ENCODE data around the gene MASP1.
"Not testable (repeated sequence)": the region's sequence is repeated elsewhere in the genome, so short reads cannot be mapped to it uniquely, and the experiment has no call there.

The MASP1 gene

DNA sequence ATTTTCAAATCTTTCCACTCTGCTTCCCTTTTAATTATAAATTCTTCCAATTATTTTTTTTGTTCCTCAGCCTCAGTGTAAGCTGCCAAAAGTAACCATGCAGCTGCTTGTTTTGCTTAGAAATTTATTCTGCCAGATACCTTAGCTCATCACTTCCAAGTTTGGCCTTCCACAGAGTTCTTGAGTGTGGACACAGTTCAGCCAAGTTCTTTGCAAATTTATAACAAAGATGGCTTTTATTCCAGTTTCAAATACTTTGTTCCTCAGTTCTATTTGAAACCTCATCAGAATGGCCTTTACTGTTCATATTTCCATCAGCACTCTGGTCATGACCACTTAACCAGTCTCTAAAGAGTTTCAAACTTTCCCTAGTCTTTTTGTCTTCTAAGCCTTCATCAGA, 83.9 kb downstream of the MASP1 start:
- Histone ChIP-seq H3K4me3 (ENCODE audit: insufficient read depth in 1 of 2, low read depth in 1 of 2, low read length in 2 of 2) (no peak overlapping the region), H3K4ac (ENCODE audit: low read depth in 1 of 2, low read length in 2 of 2) (no peak overlapping the region), H2AFZ (ENCODE audit: low read depth, low read length) (no peak overlapping the region), H3K18ac (ENCODE audit: low read depth in 1 of 2, low read length in 2 of 2) (no peak overlapping the region), H2BK15ac (ENCODE audit: low read depth, poor library complexity, severe bottlenecking) (no peak overlapping the region), H3K14ac (ENCODE audit: low read length in 2 of 2) (no peak overlapping the region), H2AK5ac (ENCODE audit: low read length, severe bottlenecking) (no peak overlapping the region), H3K36me3 (ENCODE audit: control insufficient read depth in 1 of 2, insufficient read depth in 2 of 2, low read depth in 1 of 2, low read length in 2 of 2) (no peaks in the 10 kb centered on the region), H3K9ac (ENCODE audit: low read length) (no peak overlapping the region), H3K4me1 (ENCODE audit: control insufficient read depth, insufficient read depth, low read depth, low read length) (no peaks in the 10 kb centered on the region), H2BK5ac (ENCODE audit: low read depth, low read length, poor library complexity, severe bottlenecking) (no peak overlapping the region), H3K9me3 (ENCODE audit: control insufficient read depth, low read length) (no peaks in the 10 kb centered on the region), H3K79me1 (replicated peaks; ENCODE audit: low read length, poor library complexity, severe bottlenecking) (no peaks in the 10 kb centered on the region), H2BK12ac (ENCODE audit: low read length in 2 of 2) (no peak overlapping the region), H4K91ac (ENCODE audit: low read length) (no peak overlapping the region), H3K27me3 (ENCODE audit: control insufficient read depth in 1 of 2, insufficient read depth in 1 of 2, low read length in 2 of 2) (peaks cover 8 to 12% of the 10 kb centered on the region in 2 experiments), H2BK120ac (ENCODE audit: low read depth, low read length) (no peak overlapping the region), H3K4me2 (ENCODE audit: low read length, poor library complexity, severe bottlenecking) (no peak overlapping the region), H4K8ac (ENCODE audit: low read length) (no peak overlapping the region), H3K23ac (ENCODE audit: low read length in 2 of 2) (no peak overlapping the region), H3K27ac (ENCODE audit: low read length, poor library complexity, severe bottlenecking) (no peak overlapping the region)
- DNase-seq = no peak

DNA sequence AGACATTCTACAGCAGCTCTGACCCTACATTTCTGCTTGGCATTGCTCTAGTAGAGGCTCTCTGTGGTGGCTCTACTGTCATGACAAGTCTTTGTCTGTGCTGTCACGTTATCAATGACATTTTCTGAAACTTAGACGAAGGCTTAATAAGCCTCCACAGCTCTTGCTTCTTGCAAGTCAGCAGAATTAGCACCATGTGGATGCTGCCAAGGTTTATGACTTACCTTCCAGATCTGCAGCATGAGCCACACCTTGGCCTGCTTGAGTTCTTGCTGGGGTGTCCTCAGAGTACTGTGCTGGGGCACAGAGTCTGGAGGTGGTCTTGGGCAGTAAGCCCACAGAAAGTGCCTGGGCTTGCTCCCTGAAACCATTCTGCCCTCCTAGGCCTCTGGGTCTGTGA, 84.5 kb downstream of the MASP1 start:
- DNase-seq = no peak
- Histone ChIP-seq H2BK12ac (ENCODE audit: low read length in 2 of 2) (no peak overlapping the region), H4K91ac (ENCODE audit: low read length) (no peak overlapping the region), H3K9me3 (ENCODE audit: control insufficient read depth, low read length) (no peaks in the 10 kb centered on the region), H2AFZ (ENCODE audit: low read depth, low read length) (no peak overlapping the region), H3K27me3 (ENCODE audit: control insufficient read depth in 1 of 2, insufficient read depth in 1 of 2, low read length in 2 of 2) (peaks cover 11 to 18% of the 10 kb centered on the region in 2 experiments), H4K8ac (ENCODE audit: low read length) (no peak overlapping the region), H3K4me3 (ENCODE audit: insufficient read depth in 1 of 2, low read depth in 1 of 2, low read length in 2 of 2) (no peak overlapping the region), H3K79me1 (replicated peaks; ENCODE audit: low read length, poor library complexity, severe bottlenecking) (no peaks in the 10 kb centered on the region), H2BK120ac (ENCODE audit: low read depth, low read length) (no peak overlapping the region), H2BK5ac (ENCODE audit: low read depth, low read length, poor library complexity, severe bottlenecking) (no peak overlapping the region), H3K23ac (ENCODE audit: low read length in 2 of 2) (no peak overlapping the region), H3K4me1 (ENCODE audit: control insufficient read depth, insufficient read depth, low read depth, low read length) (no peaks in the 10 kb centered on the region), H3K9ac (ENCODE audit: low read length) (no peak overlapping the region), H3K27ac (ENCODE audit: low read length, poor library complexity, severe bottlenecking) (no peak overlapping the region), H3K36me3 (ENCODE audit: control insufficient read depth in 1 of 2, insufficient read depth in 2 of 2, low read depth in 1 of 2, low read length in 2 of 2) (no peaks in the 10 kb centered on the region), H2AK5ac (ENCODE audit: low read length, severe bottlenecking) (no peak overlapping the region), H3K4ac (ENCODE audit: low read depth in 1 of 2, low read length in 2 of 2) (no peak overlapping the region), H3K18ac (ENCODE audit: low read depth in 1 of 2, low read length in 2 of 2) (no peak overlapping the region), H3K4me2 (ENCODE audit: low read length, poor library complexity, severe bottlenecking) (no peak overlapping the region), H2BK15ac (ENCODE audit: low read depth, poor library complexity, severe bottlenecking) (no peak overlapping the region), H3K14ac (ENCODE audit: low read length in 2 of 2) (no peak overlapping the region)
- WGBS = 80% methylated on average over 2 of the region's 2 CpGs

DNA sequence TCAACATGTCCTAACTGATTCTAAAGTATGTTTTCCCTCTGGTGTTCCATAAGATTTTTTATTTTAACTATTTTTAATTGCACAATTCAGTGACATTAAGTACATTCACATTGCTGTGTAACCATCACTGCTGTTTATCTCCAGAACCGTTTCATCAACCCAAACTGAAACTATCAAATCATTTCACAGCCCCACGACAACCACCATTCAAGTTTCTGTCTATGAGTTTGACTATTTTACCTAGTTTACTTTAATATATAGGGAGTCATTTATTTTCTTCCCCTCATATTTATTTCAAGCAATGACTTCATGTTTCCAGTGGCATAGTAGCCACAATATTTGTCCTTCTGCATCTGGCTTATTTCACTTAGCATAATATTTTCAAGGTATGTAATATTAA, 85.9 kb downstream of the MASP1 start:
- no peak overlapping the region for H2BK12ac ChIP-seq (ENCODE audit: low read length in 2 of 2)
- H2AK5ac ChIP-seq (ENCODE audit: low read length, severe bottlenecking) = no peak overlapping the region
- H2BK15ac ChIP-seq (ENCODE audit: low read depth, poor library complexity, severe bottlenecking) = no peak overlapping the region
- H3K4me3 ChIP-seq (ENCODE audit: insufficient read depth in 1 of 2, low read depth in 1 of 2, low read length in 2 of 2) = no peak overlapping the region
- no peak overlapping the region for H3K27ac ChIP-seq (ENCODE audit: low read length, poor library complexity, severe bottlenecking)
- no peaks in the 10 kb centered on the region for H3K9me3 ChIP-seq (ENCODE audit: control insufficient read depth, low read length)
- H3K79me1 ChIP-seq (replicated peaks; ENCODE audit: low read length, poor library complexity, severe bottlenecking) = no peaks in the 10 kb centered on the region
- H3K14ac ChIP-seq (ENCODE audit: low read length in 2 of 2) = no peak overlapping the region
- H3K27me3 ChIP-seq (ENCODE audit: control insufficient read depth in 1 of 2, insufficient read depth in 1 of 2, low read length in 2 of 2) = peaks cover 22 to 28% of the 10 kb centered on the region in 2 experiments
- DNase-seq = no peak
- H4K8ac ChIP-seq (ENCODE audit: low read length) = no peak overlapping the region
- H3K4ac ChIP-seq (ENCODE audit: low read depth in 1 of 2, low read length in 2 of 2) = no peak overlapping the region
- H3K4me1 ChIP-seq (ENCODE audit: control insufficient read depth, insufficient read depth, low read depth, low read length) = no peaks in the 10 kb centered on the region
- no peak overlapping the region for H2BK120ac ChIP-seq (ENCODE audit: low read depth, low read length)
- H3K4me2 ChIP-seq (ENCODE audit: low read length, poor library complexity, severe bottlenecking) = no peak overlapping the region
- no peak overlapping the region for H3K18ac ChIP-seq (ENCODE audit: low read depth in 1 of 2, low read length in 2 of 2)
- no peaks in the 10 kb centered on the region for H3K36me3 ChIP-seq (ENCODE audit: control insufficient read depth in 1 of 2, insufficient read depth in 2 of 2, low read depth in 1 of 2, low read length in 2 of 2)
- WGBS = no CpG with 5 or more reads among the region's 2 CpGs
- H3K23ac ChIP-seq (ENCODE audit: low read length in 2 of 2) = no peak overlapping the region
- no peak overlapping the region for H2AFZ ChIP-seq (ENCODE audit: low read depth, low read length)
- no peak overlapping the region for H3K9ac ChIP-seq (ENCODE audit: low read length)
- H4K91ac ChIP-seq (ENCODE audit: low read length) = no peak overlapping the region
- no peak overlapping the region for H2BK5ac ChIP-seq (ENCODE audit: low read depth, low read length, poor library complexity, severe bottlenecking)

- WGBS = 95% methylated on average over 43 of the region's 44 CpGs
- not testable (repeated sequence) for H2AFZ ChIP-seq (ENCODE audit: low read depth, low read length); H3K4me1 ChIP-seq (ENCODE audit: control insufficient read depth, insufficient read depth, low read depth, low read length); H2BK5ac ChIP-seq (ENCODE audit: low read depth, low read length, poor library complexity, severe bottlenecking); H3K4ac ChIP-seq (ENCODE audit: low read depth in 1 of 2, low read length in 2 of 2); H3K36me3 ChIP-seq (ENCODE audit: control insufficient read depth in 1 of 2, insufficient read depth in 2 of 2, low read depth in 1 of 2, low read length in 2 of 2); H2BK15ac ChIP-seq (ENCODE audit: low read depth, poor library complexity, severe bottlenecking); H4K91ac ChIP-seq (ENCODE audit: low read length); H2BK120ac ChIP-seq (ENCODE audit: low read depth, low read length); H3K4me2 ChIP-seq (ENCODE audit: low read length, poor library complexity, severe bottlenecking); H3K18ac ChIP-seq (ENCODE audit: low read depth in 1 of 2, low read length in 2 of 2); H3K4me3 ChIP-seq (ENCODE audit: insufficient read depth in 1 of 2, low read depth in 1 of 2, low read length in 2 of 2); H2BK12ac ChIP-seq (ENCODE audit: low read length in 2 of 2); H2AK5ac ChIP-seq (ENCODE audit: low read length, severe bottlenecking); DNase-seq; H3K79me1 ChIP-seq (replicated peaks; ENCODE audit: low read length, poor library complexity, severe bottlenecking); H3K27ac ChIP-seq (ENCODE audit: low read length, poor library complexity, severe bottlenecking); H4K8ac ChIP-seq (ENCODE audit: low read length); H3K9me3 ChIP-seq (ENCODE audit: control insufficient read depth, low read length); H3K23ac ChIP-seq (ENCODE audit: low read length in 2 of 2); H3K14ac ChIP-seq (ENCODE audit: low read length in 2 of 2); H3K9ac ChIP-seq (ENCODE audit: low read length)
- H3K27me3 ChIP-seq (ENCODE audit: control insufficient read depth in 1 of 2, insufficient read depth in 1 of 2, low read length in 2 of 2) = peaks cover 34 to 47% of the 10 kb centered on the region in 2 experiments
Measured at GRCh38 chr3:187199463-187200050, 92.0 kb downstream of the MASP1 start.

All from mesenchymal stem cell (in vitro differentiated cells and primary cell).